DOHH2 (cell line): ENCODE measurements around the gene ABI3.

Experiments used
- H3F3A ChIP-seq: fragments of 200-600 bp; sonication (generic), shearing (Covaris generic); 2 replicates; pipeline ENCODE4 v1.6.0; 2016; ENCODE audit warnings: antibody characterized with exemption, mild to moderate bottlenecking; ENCODE audit not compliant: control insufficient read depth, insufficient read depth
- H3K27ac ChIP-seq: fragments of 200-600 bp; sonication (generic); 2 replicates; pipeline ENCODE4 v1.5.1; 2014; ENCODE audit warnings: low read depth, mild to moderate bottlenecking, low read length, moderate library complexity
- H3K27me3 ChIP-seq: fragments of 200-600 bp; sonication (generic); 2 replicates; pipeline ENCODE4 v1.6.1; 2014; ENCODE audit warnings: mild to moderate bottlenecking, low read length, mixed read lengths; ENCODE audit not compliant: control insufficient read depth
- H3K36me3 ChIP-seq: fragments of 200-600 bp; sonication (generic); 2 replicates; pipeline ENCODE4 v1.6.1; 2014; ENCODE audit warnings: mild to moderate bottlenecking, low read length, moderate library complexity, mixed read lengths; ENCODE audit not compliant: control insufficient read depth
- H3K4me1 ChIP-seq: fragments of 200-600 bp; sonication (generic); 2 replicates; pipeline ENCODE4 v1.6.1; 2014; ENCODE audit warnings: mild to moderate bottlenecking, low read length, mixed read lengths; ENCODE audit not compliant: control insufficient read depth
- H3K4me2 ChIP-seq: fragments of 200-600 bp; sonication (generic); 2 replicates; pipeline ENCODE4 v1.6.0; 2014; ENCODE audit warnings: mild to moderate bottlenecking, low read length, moderate library complexity
- H3K4me3 ChIP-seq: fragments of 200-600 bp; sonication (generic); 2 replicates; pipeline ENCODE4 v1.5.1; 2014; ENCODE audit warnings: mild to moderate bottlenecking, low read length, mixed read lengths
- H3K79me2 ChIP-seq: fragments of 200-600 bp; sonication (generic); 2 replicates; pipeline ENCODE4 v1.6.1; 2014; ENCODE audit warnings: mild to moderate bottlenecking, low read length, mixed read lengths; ENCODE audit not compliant: control insufficient read depth
- H3K9me2 ChIP-seq: fragments of 200-600 bp; sonication (generic); replicated peaks from 2 replicates; pipeline ENCODE4 v1.6.1; 2014; ENCODE audit warnings: mild to moderate bottlenecking, low read length, mixed read lengths; ENCODE audit not compliant: control insufficient read depth
- H3K9me3 ChIP-seq: fragments of 200-600 bp; sonication (generic); 2 replicates; pipeline ENCODE4 v1.6.1; 2014; ENCODE audit warnings: antibody characterized with exemption, low read length, mixed read lengths; ENCODE audit not compliant: control insufficient read depth, insufficient read depth
- H4K20me1 ChIP-seq: fragments of 200-600 bp; sonication (generic); 2 replicates; pipeline ENCODE4 v1.6.0; 2014; ENCODE audit warnings: low read depth, mild to moderate bottlenecking, antibody characterized with exemption, low read length, moderate library complexity; ENCODE audit not compliant: control insufficient read depth, insufficient read depth
- EZH2phosphoT487 ChIP-seq: fragments of 200-600 bp; sonication (generic); IDR thresholded peaks from 2 replicates; pipeline ENCODE4 v1.6.1; 2017; ENCODE audit warnings: borderline replicate concordance, mild to moderate bottlenecking, antibody characterized with exemption, low read length, moderate library complexity, mixed read lengths
- TF ChIP-seq, protein P1 (sequence below): fragments of 200-600 bp; sonication (generic); IDR thresholded peaks from one replicate; pipeline ENCODE4 v1.5.1; 2014; ENCODE audit warnings: antibody characterized with exemption, mild to moderate bottlenecking, low read depth, low read length; ENCODE audit not compliant: poor library complexity, severe bottlenecking

The ABI3 gene

DNA sequence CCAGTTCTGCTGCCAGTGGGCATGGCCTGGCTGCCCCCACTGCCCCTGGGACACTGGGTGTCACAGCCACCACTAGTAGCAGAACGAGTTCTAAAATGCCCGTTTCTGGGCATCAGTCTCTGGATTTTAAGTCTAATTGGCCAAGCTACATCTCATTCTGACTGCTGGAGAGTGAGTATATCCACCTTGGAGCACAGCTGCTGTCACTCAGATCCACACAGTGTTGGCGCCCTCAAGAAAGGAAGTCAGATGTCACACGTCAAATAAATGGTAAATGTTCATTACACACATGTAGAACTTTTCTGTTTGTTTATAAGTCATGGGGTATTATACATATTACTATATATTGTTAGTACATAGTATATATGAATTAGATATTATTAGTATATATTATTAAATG lies 19.6 kb upstream of the ABI3 start:
- Histone ChIP-seq H3K4me1 (peaks cover 29% of the 10 kb centered on the region), H3K4me3 (0 out of 2 replicates have a peak overlapping the region, but pooled peaks have one; percentile 3), H3K9me2 (no peaks in the 10 kb centered on the region), H3K4me2 (peak overlapping the region; percentile 50), H3K27ac (peak overlapping the region; percentile 93; the same call in 1 of the 2 replicates), H3K27me3 (no peaks in the 10 kb centered on the region), H3K9me3 (no peaks in the 10 kb centered on the region), H3K36me3 (no peaks in the 10 kb centered on the region), H4K20me1 (no peaks in the 10 kb centered on the region), H3F3A (peaks cover 10% of the 10 kb centered on the region), H3K79me2 (no peaks in the 10 kb centered on the region)
- TF ChIP-seq EZH2phosphoT487, result no peak
- TF ChIP-seq, protein P1, sequence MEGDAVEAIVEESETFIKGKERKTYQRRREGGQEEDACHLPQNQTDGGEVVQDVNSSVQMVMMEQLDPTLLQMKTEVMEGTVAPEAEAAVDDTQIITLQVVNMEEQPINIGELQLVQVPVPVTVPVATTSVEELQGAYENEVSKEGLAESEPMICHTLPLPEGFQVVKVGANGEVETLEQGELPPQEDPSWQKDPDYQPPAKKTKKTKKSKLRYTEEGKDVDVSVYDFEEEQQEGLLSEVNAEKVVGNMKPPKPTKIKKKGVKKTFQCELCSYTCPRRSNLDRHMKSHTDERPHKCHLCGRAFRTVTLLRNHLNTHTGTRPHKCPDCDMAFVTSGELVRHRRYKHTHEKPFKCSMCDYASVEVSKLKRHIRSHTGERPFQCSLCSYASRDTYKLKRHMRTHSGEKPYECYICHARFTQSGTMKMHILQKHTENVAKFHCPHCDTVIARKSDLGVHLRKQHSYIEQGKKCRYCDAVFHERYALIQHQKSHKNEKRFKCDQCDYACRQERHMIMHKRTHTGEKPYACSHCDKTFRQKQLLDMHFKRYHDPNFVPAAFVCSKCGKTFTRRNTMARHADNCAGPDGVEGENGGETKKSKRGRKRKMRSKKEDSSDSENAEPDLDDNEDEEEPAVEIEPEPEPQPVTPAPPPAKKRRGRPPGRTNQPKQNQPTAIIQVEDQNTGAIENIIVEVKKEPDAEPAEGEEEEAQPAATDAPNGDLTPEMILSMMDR, result no peak

DNA sequence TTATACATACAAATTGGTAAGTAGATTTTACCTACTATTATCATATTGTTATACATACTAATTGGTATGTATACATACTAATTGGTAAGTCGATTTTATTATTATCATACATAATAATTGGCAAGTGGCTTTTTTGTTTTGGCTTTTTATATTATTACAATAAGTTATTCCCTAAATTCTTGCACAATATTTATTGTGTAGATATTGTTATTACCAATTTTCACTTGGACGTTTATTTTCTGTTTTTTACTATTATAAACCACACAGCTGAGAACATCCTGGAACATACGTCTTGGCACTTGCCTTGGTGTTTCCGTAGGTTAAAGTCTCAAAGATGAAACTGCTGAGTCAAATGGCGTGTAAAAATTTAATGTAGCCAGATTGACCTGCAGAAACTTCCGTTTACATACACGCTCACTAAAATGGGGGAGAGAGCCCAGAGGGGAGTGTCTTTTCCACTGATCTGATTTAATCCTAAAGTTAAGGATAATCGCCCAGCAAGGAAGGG lies 19.0 kb upstream of the ABI3 start:
- Histone ChIP-seq H3K27me3 (no peaks in the 10 kb centered on the region), H3F3A (peaks cover 12% of the 10 kb centered on the region), H3K36me3 (no peaks in the 10 kb centered on the region), H3K27ac (peak overlapping the region; percentile 93), H3K79me2 (no peaks in the 10 kb centered on the region), H3K4me2 (peak overlapping the region; percentile 80), H3K4me1 (peaks cover 29% of the 10 kb centered on the region), H3K4me3 (peak overlapping the region; percentile 81), H4K20me1 (no peaks in the 10 kb centered on the region), H3K9me2 (no peaks in the 10 kb centered on the region), H3K9me3 (no peaks in the 10 kb centered on the region)
- no peak for TF ChIP-seq EZH2phosphoT487
- TF ChIP-seq, protein P1, result no peak

DNA sequence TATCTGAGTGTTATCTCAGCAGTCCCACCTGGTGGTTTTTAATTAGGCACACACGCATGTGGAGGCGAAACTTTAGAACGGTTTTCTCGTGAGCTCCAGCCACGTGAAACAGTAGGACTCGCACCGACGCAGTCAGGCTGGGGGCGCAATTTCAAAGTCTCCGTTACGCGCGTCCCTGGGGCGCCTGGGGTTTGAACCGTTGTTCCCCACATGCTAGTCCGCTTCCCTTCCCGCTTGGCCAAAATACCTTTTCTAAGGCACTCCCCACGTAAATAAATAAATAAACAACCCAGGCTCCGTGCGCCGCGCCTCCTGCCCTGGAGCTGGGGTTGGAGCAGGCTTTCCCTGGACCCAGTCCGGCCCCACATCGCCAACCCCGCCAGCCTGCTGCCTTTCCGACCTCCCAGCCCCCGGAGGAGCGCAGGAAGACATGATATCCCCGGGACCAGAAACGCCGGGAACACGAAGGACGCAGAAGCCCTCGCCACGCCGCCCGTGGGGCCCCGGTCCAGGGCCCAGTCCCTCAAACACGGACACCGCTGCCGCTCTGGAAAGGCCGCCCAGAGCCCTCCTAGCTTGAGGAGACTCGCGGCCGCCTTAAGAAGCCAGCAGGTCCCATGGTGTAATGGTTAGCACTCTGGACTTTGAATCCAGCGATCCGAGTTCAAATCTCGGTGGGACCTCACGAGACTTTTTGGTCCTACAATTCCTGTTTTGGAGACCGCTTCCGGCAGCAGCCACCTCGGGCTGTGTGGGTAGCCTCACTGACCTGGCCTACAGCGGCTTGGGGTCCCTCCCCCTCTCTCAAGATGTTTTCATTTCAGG lies 18.4 kb upstream of the ABI3 start:
- no peaks in the 10 kb centered on the region for H3K79me2 ChIP-seq
- no peaks in the 10 kb centered on the region for H3K27me3 ChIP-seq
- no peaks in the 10 kb centered on the region for H3K36me3 ChIP-seq
- no peaks in the 10 kb centered on the region for H4K20me1 ChIP-seq
- no peaks in the 10 kb centered on the region for H3K9me3 ChIP-seq
- H3K4me1 ChIP-seq, result peaks cover 29% of the 10 kb centered on the region
- peak overlapping the region; percentile 81 for H3K4me3 ChIP-seq
- peak overlapping the region; percentile 93 for H3K27ac ChIP-seq
- H3F3A ChIP-seq, result peaks cover 14% of the 10 kb centered on the region
- no peaks in the 10 kb centered on the region for H3K9me2 ChIP-seq
- H3K4me2 ChIP-seq, result peak overlapping the region; percentile 80
- TF ChIP-seq EZH2phosphoT487, result no peak
- TF ChIP-seq, protein P1, result peak; percentile 67
